Measurements from ENCODE around the gene ERGIC1.

ERGIC1 gene

GRCh38 chr5:172902497-172903472 is 68.7 kb downstream of the ERGIC1 start:
- H3K9ac ChIP-seq (ENCODE audit: low read length): no peak overlapping the region
- H3K27ac ChIP-seq (ENCODE audit: low read length): no peak overlapping the region
- H3K27me3 ChIP-seq (ENCODE audit: control insufficient read depth, insufficient read depth, low read length): no peaks in the 10 kb centered on the region
- H3K4me1 ChIP-seq (ENCODE audit: control insufficient read depth, low read depth, low read length): peaks cover 5% of the 10 kb centered on the region
- H3K9me3 ChIP-seq (ENCODE audit: control insufficient read depth, low read depth, low read length): no peaks in the 10 kb centered on the region
- peaks cover 11% of the 10 kb centered on the region for H3K36me3 ChIP-seq (ENCODE audit: control insufficient read depth, low read depth, low read length)
- H3K4me3 ChIP-seq (ENCODE audit: low read length): no peak overlapping the region

GRCh38 chr5:172903790-172904189 is 69.7 kb downstream of the ERGIC1 start:
- peaks cover 5% of the 10 kb centered on the region for H3K4me1 ChIP-seq (ENCODE audit: control insufficient read depth, low read depth, low read length)
- no peak overlapping the region for H3K27ac ChIP-seq (ENCODE audit: low read length)
- no peaks in the 10 kb centered on the region for H3K9me3 ChIP-seq (ENCODE audit: control insufficient read depth, low read depth, low read length)
- H3K27me3 ChIP-seq (ENCODE audit: control insufficient read depth, insufficient read depth, low read length): no peaks in the 10 kb centered on the region
- H3K36me3 ChIP-seq (ENCODE audit: control insufficient read depth, low read depth, low read length): peaks cover 7% of the 10 kb centered on the region
- no peak overlapping the region for H3K9ac ChIP-seq (ENCODE audit: low read length)
- no peak overlapping the region for H3K4me3 ChIP-seq (ENCODE audit: low read length)

- H3K27ac ChIP-seq (ENCODE audit: low read length): no peak overlapping the region
- H3K4me3 ChIP-seq (ENCODE audit: low read length): no peak overlapping the region
- peaks cover 5% of the 10 kb centered on the region for H3K4me1 ChIP-seq (ENCODE audit: control insufficient read depth, low read depth, low read length)
- H3K9ac ChIP-seq (ENCODE audit: low read length): no peak overlapping the region
- no peaks in the 10 kb centered on the region for H3K27me3 ChIP-seq (ENCODE audit: control insufficient read depth, insufficient read depth, low read length)
- H3K36me3 ChIP-seq (ENCODE audit: control insufficient read depth, low read depth, low read length): peaks cover 7% of the 10 kb centered on the region
- H3K9me3 ChIP-seq (ENCODE audit: control insufficient read depth, low read depth, low read length): no peaks in the 10 kb centered on the region
Observed at GRCh38 chr5:172904312-172904642, 70.2 kb downstream of the ERGIC1 start.

- H3K4me1 ChIP-seq (ENCODE audit: control insufficient read depth, low read depth, low read length): peaks cover 5% of the 10 kb centered on the region
- no peaks in the 10 kb centered on the region for H3K27me3 ChIP-seq (ENCODE audit: control insufficient read depth, insufficient read depth, low read length)
- no peak overlapping the region for H3K9ac ChIP-seq (ENCODE audit: low read length)
- H3K9me3 ChIP-seq (ENCODE audit: control insufficient read depth, low read depth, low read length): no peaks in the 10 kb centered on the region
- H3K4me3 ChIP-seq (ENCODE audit: low read length): no peak overlapping the region
- no peak overlapping the region for H3K27ac ChIP-seq (ENCODE audit: low read length)
- peaks cover 4% of the 10 kb centered on the region for H3K36me3 ChIP-seq (ENCODE audit: control insufficient read depth, low read depth, low read length)
Observed at GRCh38 chr5:172904643-172905345, 70.7 kb downstream of the ERGIC1 start.

GRCh38 chr5:172905346-172906140 is 71.5 kb downstream of the ERGIC1 start:
- Histone ChIP-seq H3K27me3 (ENCODE audit: control insufficient read depth, insufficient read depth, low read length) (no peaks in the 10 kb centered on the region), H3K4me1 (ENCODE audit: control insufficient read depth, low read depth, low read length) (peaks cover 5% of the 10 kb centered on the region), H3K36me3 (ENCODE audit: control insufficient read depth, low read depth, low read length) (peaks cover 5% of the 10 kb centered on the region), H3K4me3 (ENCODE audit: low read length) (no peak overlapping the region), H3K9ac (ENCODE audit: low read length) (no peak overlapping the region), H3K27ac (ENCODE audit: low read length) (no peak overlapping the region), H3K9me3 (ENCODE audit: control insufficient read depth, low read depth, low read length) (no peaks in the 10 kb centered on the region)

GRCh38 chr5:172906436-172906835 is 72.4 kb downstream of the ERGIC1 start:
- Histone ChIP-seq H3K27ac (ENCODE audit: low read length) (no peak overlapping the region), H3K9me3 (ENCODE audit: control insufficient read depth, low read depth, low read length) (no peaks in the 10 kb centered on the region), H3K4me1 (ENCODE audit: control insufficient read depth, low read depth, low read length) (peaks cover 5% of the 10 kb centered on the region), H3K9ac (ENCODE audit: low read length) (no peak overlapping the region), H3K36me3 (ENCODE audit: control insufficient read depth, low read depth, low read length) (peaks cover 9% of the 10 kb centered on the region), H3K27me3 (ENCODE audit: control insufficient read depth, insufficient read depth, low read length) (no peaks in the 10 kb centered on the region), H3K4me3 (ENCODE audit: low read length) (no peak overlapping the region)

- H3K36me3 ChIP-seq (ENCODE audit: control insufficient read depth, low read depth, low read length): peaks cover 9% of the 10 kb centered on the region
- no peak overlapping the region for H3K4me3 ChIP-seq (ENCODE audit: low read length)
- H3K27me3 ChIP-seq (ENCODE audit: control insufficient read depth, insufficient read depth, low read length): no peaks in the 10 kb centered on the region
- H3K9ac ChIP-seq (ENCODE audit: low read length): no peak overlapping the region
- H3K27ac ChIP-seq (ENCODE audit: low read length): no peak overlapping the region
- no peaks in the 10 kb centered on the region for H3K9me3 ChIP-seq (ENCODE audit: control insufficient read depth, low read depth, low read length)
- H3K4me1 ChIP-seq (ENCODE audit: control insufficient read depth, low read depth, low read length): peaks cover 5% of the 10 kb centered on the region
Observed at GRCh38 chr5:172906888-172907287, 72.8 kb downstream of the ERGIC1 start.

- no peak overlapping the region for H3K27ac ChIP-seq (ENCODE audit: low read length)
- H3K27me3 ChIP-seq (ENCODE audit: control insufficient read depth, insufficient read depth, low read length): no peaks in the 10 kb centered on the region
- H3K4me3 ChIP-seq (ENCODE audit: low read length): no peak overlapping the region
- peaks cover 5% of the 10 kb centered on the region for H3K4me1 ChIP-seq (ENCODE audit: control insufficient read depth, low read depth, low read length)
- peaks cover 9% of the 10 kb centered on the region for H3K36me3 ChIP-seq (ENCODE audit: control insufficient read depth, low read depth, low read length)
- H3K9me3 ChIP-seq (ENCODE audit: control insufficient read depth, low read depth, low read length): no peaks in the 10 kb centered on the region
- no peak overlapping the region for H3K9ac ChIP-seq (ENCODE audit: low read length)
Observed at GRCh38 chr5:172907657-172908056, 73.6 kb downstream of the ERGIC1 start.

GRCh38 chr5:172908662-172909061 is 74.6 kb downstream of the ERGIC1 start:
- H3K36me3 ChIP-seq (ENCODE audit: control insufficient read depth, low read depth, low read length): peaks cover 17% of the 10 kb centered on the region
- H3K4me3 ChIP-seq (ENCODE audit: low read length): no peak overlapping the region
- peaks cover 5% of the 10 kb centered on the region for H3K4me1 ChIP-seq (ENCODE audit: control insufficient read depth, low read depth, low read length)
- no peaks in the 10 kb centered on the region for H3K27me3 ChIP-seq (ENCODE audit: control insufficient read depth, insufficient read depth, low read length)
- H3K27ac ChIP-seq (ENCODE audit: low read length): no peak overlapping the region
- no peak overlapping the region for H3K9ac ChIP-seq (ENCODE audit: low read length)
- no peaks in the 10 kb centered on the region for H3K9me3 ChIP-seq (ENCODE audit: control insufficient read depth, low read depth, low read length)

GRCh38 chr5:172909931-172910502 is 76.0 kb downstream of the ERGIC1 start:
- H3K27ac ChIP-seq (ENCODE audit: low read length): no peak overlapping the region
- peaks cover 5% of the 10 kb centered on the region for H3K4me1 ChIP-seq (ENCODE audit: control insufficient read depth, low read depth, low read length)
- no peaks in the 10 kb centered on the region for H3K9me3 ChIP-seq (ENCODE audit: control insufficient read depth, low read depth, low read length)
- no peaks in the 10 kb centered on the region for H3K27me3 ChIP-seq (ENCODE audit: control insufficient read depth, insufficient read depth, low read length)
- no peak overlapping the region for H3K4me3 ChIP-seq (ENCODE audit: low read length)
- H3K36me3 ChIP-seq (ENCODE audit: control insufficient read depth, low read depth, low read length): peaks cover 26% of the 10 kb centered on the region
- no peak overlapping the region for H3K9ac ChIP-seq (ENCODE audit: low read length)
